Right ventricle myocardium inferior (tissue), 1 donor: ENCODE measurements around the gene CARNS1. TPM values are rescaled to one million over a fixed set of nuclear protein-coding genes. Genes with fewer than 3 reads are reported as not detected.
"Not testable (repeated sequence)": the region's sequence is repeated elsewhere in the genome, so short reads cannot be mapped to it uniquely, and the experiment has no call there.

Experiments used
- ATAC-seq: fragments of 200-7000 bp; cut with Tn5 transposase; one replicate; pipeline ENCODE4 v1.9.1; 2020; ENCODE audit warnings: mild to moderate bottlenecking, moderate library complexity
- DNase-seq: peaks from one replicate; pipeline ENCODE4 v3.0.0; 2021; ENCODE audit errors: missing footprints
- intact Hi-C: fragments of 100-400 bp; cut with DNase I; formaldehyde crosslinking; loops from one replicate; pipeline ENCODE4 v1.11.0; 2022
- total RNA-seq: library from RNA; stranded (reverse); fragmentation: NEBNext Ultra II Directional; extraction: Animal tissue kit (Norgen Biotek cat#: 25700); gene quantifications from one replicate; pipeline ENCODE4 v1.2.1, GENCODE V29; 2021
- donor health status: DM: no; HTN: yes; CAD: no; lungs with severe emphysema.

Gene CARNS1
- total RNA-seq, 1 donor from 2014 or later, result 14.1 TPM

- intact Hi-C loops, result no loop called here
- no peak for DNase-seq
These were observed 4.0 kb downstream of the CARNS1 start for GRCh38 chr11:67419325-67420049.

GRCh38 chr11:67420147-67420645 lies 4.7 kb downstream of the CARNS1 start:
- DNase-seq, result no peak
- no peak for ATAC-seq
- intact Hi-C loops, result no loop called here

More at GRCh38 chr11:67419325-67420049, 4.0 kb downstream of the CARNS1 start:
- ATAC-seq, result no peak

GRCh38 chr11:67420646-67421429 lies 5.4 kb downstream of the CARNS1 start:
- DNase-seq (peak; percentile 99), ATAC-seq (peak; percentile 92)
- intact Hi-C loops, result no loop called here

- ATAC-seq, result no peak
- no peak for DNase-seq
- intact Hi-C loops, result no loop called here
These were observed 6.1 kb downstream of the CARNS1 start for GRCh38 chr11:67421430-67422031.

GRCh38 chr11:67422891-67423290 lies 7.4 kb downstream of the CARNS1 start:
- ATAC-seq, result no peak
- no peak for DNase-seq
- intact Hi-C loops, result no loop called here

GRCh38 chr11:67423466-67423865 lies 8.0 kb downstream of the CARNS1 start:
- ATAC-seq (no peak), DNase-seq (no peak)
- intact Hi-C loops, result no loop called here

- intact Hi-C loops, result no loop called here
These were observed 8.6 kb downstream of the CARNS1 start for GRCh38 chr11:67423891-67424613.

GRCh38 chr11:67427364-67427859 lies 11.9 kb downstream of the CARNS1 start:
- DNase-seq, ATAC-seq, intact Hi-C loops: not testable (repeated sequence)

More at GRCh38 chr11:67423891-67424613, 8.6 kb downstream of the CARNS1 start:
- DNase-seq (no peak), ATAC-seq (no peak)

GRCh38 chr11:67428052-67429001 lies 12.8 kb downstream of the CARNS1 start, which contains the start of gene RPS6KB2:
RPS6KB2 (plus strand) TSS chr11:67428494; CDS start chr11:67428546, 52 bp downstream.
- ATAC-seq (peak; percentile 92), DNase-seq (peak; percentile 99)
- intact Hi-C loops, result loop anchor here (1.0 kb wide), 1 partner anchor 36 kb away; no protein-coding TSS in a partner anchor

- DNase-seq (no peak), ATAC-seq (no peak)
- intact Hi-C loops, result no loop called here
These were observed 13.7 kb downstream of the CARNS1 start for GRCh38 chr11:67429038-67429668.

GRCh38 chr11:67429722-67430121 lies 14.2 kb downstream of the CARNS1 start:
- intact Hi-C loops, result no loop called here
- DNase-seq (no peak), ATAC-seq (no peak)

- ATAC-seq, result no peak
- intact Hi-C loops, result no loop called here
- no peak for DNase-seq
These were observed 16.1 kb downstream of the CARNS1 start for GRCh38 chr11:67431346-67432249.

GRCh38 chr11:67432655-67433349 lies 17.3 kb downstream of the CARNS1 start:
- intact Hi-C loops, result no loop called here
- ATAC-seq, result no peak
- DNase-seq, result no peak

- no peak for ATAC-seq
- intact Hi-C loops, result no loop called here
- no peak for DNase-seq
These were observed 18.3 kb downstream of the CARNS1 start for GRCh38 chr11:67433536-67434394.
